AG04450 (cell line): ENCODE results near the gene STK38L. TPM values are rescaled to one million over a fixed set of nuclear protein-coding genes. Genes with fewer than 3 reads are reported as not detected.

ENCODE experiments used
- CTCF ChIA-PET: fragments of 300-600, 350-600 bp; formaldehyde crosslinking; extraction: SDS; loops from one replicate; lab custom pipeline; 2022; ENCODE audit warnings: antibody characterized with exemption, inconsistent platforms; lab: Charles Lee
- POLR2A ChIA-PET: fragments of 350-600 bp; formaldehyde crosslinking; extraction: SDS; loops from one replicate; lab custom pipeline; 2021; ENCODE audit warnings: antibody characterized with exemption, inconsistent platforms; lab: Yijun Ruan, JAX
- DNase-seq: peaks from one replicate; pipeline ENCODE4 v3.0.0-alpha.2; 2011; ENCODE audit warnings: low read depth, low spot score
- H3K27ac ChIP-seq: one replicate; pipeline ENCODE4 v1.5.1; 2012; ENCODE audit warnings: low read depth, low read length, control low read depth
- H3K27me3 ChIP-seq: one replicate; pipeline ENCODE4 v1.6.0; 2012; ENCODE audit warnings: low read length; ENCODE audit not compliant: control insufficient read depth, insufficient read depth
- H3K4me3 ChIP-seq: 2 replicates; pipeline ENCODE4 v1.5.1; 2011; ENCODE audit warnings: mild to moderate bottlenecking, low read depth, low read length, control low read depth
- H3K9me3 ChIP-seq: 2 replicates; pipeline ENCODE4 v1.5.1; 2012; ENCODE audit warnings: low read length; ENCODE audit not compliant: control insufficient read depth, insufficient read depth
- polyA plus RNA-seq: library from polyadenylated mRNA; depleted of rRNA; stranded (reverse); fragments of >200 nt; gene quantifications from 2 replicates; pipeline ENCODE4 v1.2.3, GENCODE V29; 2011
- TF ChIP-seq, protein P1 (sequence below): IDR thresholded peaks from 2 replicates; pipeline ENCODE4 v1.5.1; 2011; ENCODE audit warnings: low read depth, low read length, control low read depth, inconsistent platforms

STK38L gene
- polyA plus RNA-seq, 1 experiment, result 18.4 TPM

DNA sequence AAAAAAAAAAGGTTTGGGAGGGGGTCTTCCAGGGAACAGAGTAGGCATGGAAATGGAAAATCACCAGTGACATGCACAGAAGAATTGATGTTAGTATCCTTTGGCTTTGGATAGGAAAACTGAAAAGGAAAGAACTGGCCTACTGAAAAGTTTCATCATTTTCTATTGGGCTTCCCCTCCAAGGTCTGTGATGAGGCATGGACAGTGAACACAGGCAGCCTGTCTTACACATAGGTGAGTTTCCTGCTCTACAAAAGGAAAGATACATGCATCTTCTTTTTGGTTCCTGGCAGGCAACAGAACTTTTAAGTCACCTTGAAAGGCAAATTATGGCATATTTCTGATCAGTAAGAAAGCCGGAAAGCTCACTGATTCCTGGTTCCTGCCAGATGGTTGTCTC lies 94.4 kb downstream of the STK38L start:
- no peak overlapping the region for H3K4me3 ChIP-seq
- TF ChIP-seq, protein P1, sequence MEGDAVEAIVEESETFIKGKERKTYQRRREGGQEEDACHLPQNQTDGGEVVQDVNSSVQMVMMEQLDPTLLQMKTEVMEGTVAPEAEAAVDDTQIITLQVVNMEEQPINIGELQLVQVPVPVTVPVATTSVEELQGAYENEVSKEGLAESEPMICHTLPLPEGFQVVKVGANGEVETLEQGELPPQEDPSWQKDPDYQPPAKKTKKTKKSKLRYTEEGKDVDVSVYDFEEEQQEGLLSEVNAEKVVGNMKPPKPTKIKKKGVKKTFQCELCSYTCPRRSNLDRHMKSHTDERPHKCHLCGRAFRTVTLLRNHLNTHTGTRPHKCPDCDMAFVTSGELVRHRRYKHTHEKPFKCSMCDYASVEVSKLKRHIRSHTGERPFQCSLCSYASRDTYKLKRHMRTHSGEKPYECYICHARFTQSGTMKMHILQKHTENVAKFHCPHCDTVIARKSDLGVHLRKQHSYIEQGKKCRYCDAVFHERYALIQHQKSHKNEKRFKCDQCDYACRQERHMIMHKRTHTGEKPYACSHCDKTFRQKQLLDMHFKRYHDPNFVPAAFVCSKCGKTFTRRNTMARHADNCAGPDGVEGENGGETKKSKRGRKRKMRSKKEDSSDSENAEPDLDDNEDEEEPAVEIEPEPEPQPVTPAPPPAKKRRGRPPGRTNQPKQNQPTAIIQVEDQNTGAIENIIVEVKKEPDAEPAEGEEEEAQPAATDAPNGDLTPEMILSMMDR, result no peak
- no peak overlapping the region for H3K27ac ChIP-seq
- POLR2A ChIA-PET, result no interaction called here
- CTCF ChIA-PET, result no interaction called here
- H3K27me3 ChIP-seq, result no peaks in the 10 kb centered on the region
- no peaks in the 10 kb centered on the region for H3K9me3 ChIP-seq
- DNase-seq, result no peak

DNA sequence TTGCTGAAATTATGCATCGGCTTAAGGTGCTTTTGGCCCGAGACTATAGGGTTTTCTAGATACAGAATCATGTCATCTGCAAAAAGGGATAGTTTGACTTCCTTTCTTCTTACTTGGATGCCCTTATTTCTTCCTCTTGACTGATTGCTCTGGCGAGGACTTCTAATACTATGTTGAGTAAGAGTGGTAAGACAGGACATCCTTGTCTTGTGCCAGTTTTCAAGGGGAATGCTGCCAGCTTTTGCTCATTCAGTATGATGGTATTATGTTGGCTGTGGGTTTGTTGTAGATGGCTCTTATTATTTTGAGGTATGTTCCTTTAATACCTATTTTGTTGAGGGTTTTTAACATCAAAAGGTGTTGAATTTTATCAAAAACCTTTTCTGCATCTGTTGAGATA lies 96.9 kb downstream of the STK38L start:
- TF ChIP-seq, protein P1, result no peak
- Histone ChIP-seq H3K27ac (no peak overlapping the region), H3K4me3 (no peak overlapping the region), H3K9me3 (no peaks in the 10 kb centered on the region), H3K27me3 (no peaks in the 10 kb centered on the region)
- ChIA-PET POLR2A (no interaction called here), CTCF (no interaction called here)
- DNase-seq, result no peak

DNA sequence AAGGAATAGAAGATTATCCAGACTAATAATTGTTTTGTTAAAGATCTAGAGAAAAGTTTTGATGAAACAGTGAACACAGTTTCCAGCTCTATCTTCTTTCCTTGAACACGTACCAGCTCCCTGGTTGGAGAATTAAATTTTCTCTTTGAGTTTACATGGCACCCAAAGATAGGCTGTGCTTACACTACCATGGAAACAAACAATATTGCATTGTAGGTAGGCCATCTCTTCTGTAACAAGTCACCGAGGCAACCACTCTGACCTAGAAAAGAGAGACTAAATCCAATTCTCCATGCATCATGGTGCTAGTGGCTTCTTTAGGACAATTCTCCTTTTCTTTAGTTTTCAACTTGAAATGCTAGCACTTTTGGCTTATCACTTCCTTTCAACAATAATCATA lies 98.5 kb downstream of the STK38L start:
- TF ChIP-seq, protein P1, result no peak
- Histone ChIP-seq H3K27ac (peak overlapping the region; percentile 50), H3K9me3 (no peaks in the 10 kb centered on the region), H3K4me3 (no peak overlapping the region), H3K27me3 (no peaks in the 10 kb centered on the region)
- ChIA-PET POLR2A (no interaction called here), CTCF (no interaction called here)
- DNase-seq, result no peak

DNA sequence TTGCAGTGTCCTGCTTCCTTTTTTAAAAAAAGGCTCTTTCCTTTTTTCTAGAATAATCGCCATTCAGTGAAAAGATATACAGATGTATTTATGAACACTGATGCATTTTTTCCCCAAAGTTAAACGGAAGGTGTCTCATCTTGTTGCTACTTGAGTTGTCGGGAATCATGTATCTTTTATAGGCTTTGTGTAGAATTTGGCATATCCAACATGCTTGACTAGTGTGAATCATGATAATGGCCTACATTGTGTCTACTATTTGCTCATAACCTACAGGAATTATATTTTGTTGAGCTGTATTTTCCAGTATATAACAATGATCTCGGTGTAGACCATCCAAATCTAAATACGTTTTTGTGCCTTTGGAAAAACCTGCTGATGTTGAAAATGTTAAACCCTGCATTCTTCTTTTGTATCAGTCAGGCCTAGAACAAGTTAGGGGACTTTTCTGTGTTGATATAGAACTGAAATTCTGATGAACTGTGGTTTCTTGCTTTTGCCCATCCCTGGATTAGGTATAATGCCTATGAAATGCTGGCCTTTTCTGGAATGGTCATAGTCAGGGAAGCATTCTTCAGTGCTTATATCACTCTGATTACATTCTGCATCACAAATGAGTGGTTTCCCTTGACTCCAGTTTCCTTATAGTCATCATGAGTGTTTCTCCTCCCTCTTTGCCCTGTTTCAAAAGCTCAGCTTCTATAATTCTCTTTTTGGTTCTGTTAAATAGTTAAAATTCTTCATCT lies 99.3 kb downstream of the STK38L start:
- POLR2A ChIA-PET, result interaction anchor here (0.6 to 1.0 kb wide), 2 partner anchors 12 to 18 kb away, joined by 3 read pairs; no protein-coding TSS in a partner anchor
- peak overlapping the region; percentile 90 for H3K27ac ChIP-seq
- CTCF ChIA-PET, result interaction anchor here (0.9 kb wide), 1 partner anchor 45 kb away, joined by 3 read pairs; no protein-coding TSS in a partner anchor

DNA sequence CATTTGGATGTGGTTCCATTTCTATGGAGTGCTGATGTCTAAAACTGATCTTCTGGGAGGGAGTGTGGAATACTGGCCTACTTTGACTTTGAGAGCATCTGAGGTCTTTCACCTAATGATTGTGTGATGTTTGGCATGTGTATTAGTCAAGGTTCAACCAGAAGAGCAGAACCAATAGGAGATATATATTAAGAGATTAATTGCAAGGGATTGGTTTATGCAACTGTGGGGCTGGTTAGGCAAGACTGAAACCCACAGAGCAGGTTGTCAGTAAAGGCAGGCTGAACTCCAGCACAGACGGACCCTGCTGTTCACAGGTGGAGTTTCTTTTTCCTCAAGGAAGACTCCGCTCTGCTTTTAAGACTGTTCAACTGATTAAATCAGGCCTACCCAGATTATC lies 100.2 kb downstream of the STK38L start:
- peak overlapping the region; percentile 90 for H3K27ac ChIP-seq
- no peak overlapping the region for H3K4me3 ChIP-seq
- ChIA-PET CTCF (interaction anchor here (0.9 kb wide), 1 partner anchor 45 kb away, joined by 3 read pairs; no protein-coding TSS in a partner anchor), POLR2A (interaction anchor here (0.6 to 1.0 kb wide), 2 partner anchors 13 to 17 kb away, joined by 3 read pairs; no protein-coding TSS in a partner anchor)
- H3K27me3 ChIP-seq, result no peaks in the 10 kb centered on the region
- H3K9me3 ChIP-seq, result no peaks in the 10 kb centered on the region
- DNase-seq, result no peak
- TF ChIP-seq, protein P1, result no peak

More for the DNA sequence above, 99.3 kb downstream of the STK38L start:
- DNase-seq, result peak; percentile 85
- TF ChIP-seq, protein P1, result no peak
- no peaks in the 10 kb centered on the region for H3K9me3 ChIP-seq
- H3K27me3 ChIP-seq, result no peaks in the 10 kb centered on the region
- H3K4me3 ChIP-seq, result no peak overlapping the region
